HG03521 (cell line): Measurements from ENCODE around the gene TENT4B.
"Not testable (repeated sequence)": the region's sequence is repeated elsewhere in the genome, so short reads cannot be mapped to it uniquely, and the experiment has no call there.

ENCODE experiments used
- ATAC-seq: cut with Tn5 transposase; IDR thresholded peaks from one replicate; pipeline ENCODE4 v1.9.1; 2021; ENCODE audit warnings: mild to moderate bottlenecking, moderate library complexity; ENCODE audit not compliant: unreplicated experiment

TENT4B gene

DNA sequence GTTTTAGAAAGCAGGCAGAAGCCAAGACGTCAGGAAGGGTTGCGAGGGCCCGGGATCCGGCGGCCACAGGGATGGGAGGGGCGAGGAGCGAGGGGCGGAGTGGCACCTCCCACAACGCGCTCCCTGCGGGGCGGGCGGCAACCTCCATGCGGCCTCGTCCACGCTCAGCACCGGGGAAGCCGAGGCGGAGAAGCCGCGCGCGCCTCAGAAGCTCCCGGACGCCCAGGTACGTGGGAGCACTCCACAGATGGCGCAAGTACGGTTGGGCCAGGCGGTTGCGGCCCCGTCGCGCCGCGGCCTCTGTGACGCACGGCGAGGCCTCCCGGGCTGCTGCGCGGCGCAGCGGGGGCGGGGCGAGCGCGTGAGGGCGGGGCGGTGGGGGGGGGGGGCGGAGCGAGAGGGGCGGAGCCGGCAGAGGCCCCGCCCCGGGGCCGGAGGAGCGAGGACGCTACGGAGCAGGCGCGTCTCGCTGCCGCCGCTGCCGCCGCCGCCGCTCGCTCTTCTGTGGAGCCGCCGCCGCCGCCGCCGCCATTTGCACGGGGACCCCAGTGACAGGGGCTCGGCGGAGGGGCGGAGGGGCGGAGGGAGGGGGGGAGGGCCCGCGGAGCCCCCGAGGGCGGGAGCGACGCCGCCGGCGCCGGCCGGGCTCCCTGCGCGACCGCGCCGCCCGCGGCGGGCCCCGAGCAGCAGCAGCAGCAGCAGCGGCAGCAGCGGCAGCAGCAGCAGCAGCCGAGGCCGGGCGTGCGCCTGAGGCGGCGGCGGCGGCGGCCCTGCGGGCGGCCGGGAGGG lies at the start of gene TENT4B:
Gene TENT4B (plus strand): TSS at position 500 of the 789 bp plus-strand sequence. CDS start 316 bp downstream, outside the sequence.
- peak; percentile 75 for ATAC-seq

DNA sequence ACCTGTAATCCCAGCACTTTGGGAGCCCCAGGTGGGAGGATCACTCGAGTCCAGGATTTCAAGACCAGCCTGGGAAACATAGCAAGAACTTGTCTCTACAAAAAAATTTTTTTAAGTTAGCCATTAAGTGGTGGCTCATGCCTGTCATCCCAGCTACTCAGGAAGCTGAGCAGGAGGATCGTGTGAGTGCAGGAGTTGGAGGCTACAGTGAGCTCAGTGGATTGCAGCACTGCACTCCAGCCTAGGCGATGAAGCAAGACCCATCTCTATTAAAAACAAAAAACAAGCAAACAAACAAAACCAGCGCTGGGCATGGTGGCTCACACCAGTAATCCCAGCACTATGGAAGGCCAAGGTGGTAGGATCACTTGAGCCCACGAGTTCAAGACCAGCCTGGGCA lies 49.3 kb upstream of the TENT4B start:
- no peak for ATAC-seq

DNA sequence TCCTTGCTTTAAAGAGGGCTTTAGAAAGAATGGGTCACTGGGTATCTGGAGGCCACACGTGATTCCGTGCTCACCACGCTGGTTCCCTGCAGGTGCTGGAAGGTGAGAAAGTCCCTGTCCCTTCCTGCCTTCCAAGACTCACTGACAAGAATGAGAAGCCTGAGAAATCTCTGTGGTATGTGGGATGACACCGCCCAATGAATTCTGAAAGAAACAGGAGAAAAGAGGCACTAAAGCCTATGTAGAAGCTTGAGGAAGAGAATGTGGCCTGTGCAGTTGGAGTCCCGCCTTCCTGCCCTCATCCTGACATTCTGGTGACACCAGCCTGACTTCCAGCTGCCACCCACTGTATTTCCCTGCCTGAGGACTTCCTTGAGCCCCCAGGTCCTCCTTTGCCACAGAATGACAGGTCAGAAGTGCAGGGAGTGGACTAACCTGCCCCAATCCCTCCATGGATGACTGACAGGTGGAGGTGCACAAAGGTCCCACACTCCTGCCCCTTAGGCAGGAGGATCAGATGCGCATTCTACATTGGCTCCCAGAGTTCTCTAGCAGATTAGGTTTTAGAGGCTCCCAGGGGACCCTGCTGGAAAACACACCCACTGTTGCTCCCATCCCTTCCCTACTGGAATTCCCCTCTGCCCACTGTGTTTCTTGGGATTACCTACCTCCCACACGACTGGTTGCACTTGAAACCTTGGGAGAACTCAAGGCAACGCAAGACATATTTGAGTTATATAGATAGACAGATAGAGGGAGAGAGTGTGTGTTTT lies 38.6 kb upstream of the TENT4B start:
- ATAC-seq, result no peak

DNA sequence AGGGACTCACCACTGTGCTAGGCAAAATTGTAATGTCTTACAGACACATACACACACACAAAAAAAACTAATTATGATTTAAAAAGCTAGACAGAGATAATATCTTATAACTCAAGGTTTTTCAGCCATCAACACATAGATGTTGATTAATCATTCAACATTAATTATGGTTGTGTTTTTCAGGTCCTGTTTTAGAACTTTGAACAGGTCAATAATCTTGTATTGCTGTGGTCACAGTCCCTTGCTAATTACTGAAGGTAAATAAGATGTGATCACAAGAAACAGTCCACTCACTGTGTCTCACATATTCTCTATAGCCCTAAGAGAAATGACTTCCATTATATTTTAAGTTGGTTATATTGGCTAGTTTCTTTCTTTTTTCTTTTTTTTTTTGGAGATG lies 32.4 kb upstream of the TENT4B start:
- ATAC-seq, result no peak

DNA sequence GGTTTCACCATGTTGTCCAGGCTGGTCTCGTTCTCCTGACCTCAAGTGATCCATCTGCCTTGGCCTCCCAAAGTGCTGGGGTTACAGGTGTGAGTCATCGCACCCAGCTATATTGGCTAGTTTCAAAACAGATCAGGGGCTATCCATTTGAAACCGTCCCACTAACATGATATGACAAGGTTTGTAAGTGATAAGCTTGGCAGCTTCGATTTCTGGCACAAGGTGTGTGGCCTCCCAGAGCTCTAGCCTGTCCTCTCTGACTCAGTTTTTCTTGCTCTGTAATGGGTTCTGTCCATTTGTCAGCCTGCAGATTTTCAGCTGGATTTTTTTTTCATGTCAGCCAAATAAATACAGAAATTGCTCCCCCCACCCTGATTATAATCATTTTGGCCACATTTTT lies 31.8 kb upstream of the TENT4B start:
- ATAC-seq, result peak; percentile 58

DNA sequence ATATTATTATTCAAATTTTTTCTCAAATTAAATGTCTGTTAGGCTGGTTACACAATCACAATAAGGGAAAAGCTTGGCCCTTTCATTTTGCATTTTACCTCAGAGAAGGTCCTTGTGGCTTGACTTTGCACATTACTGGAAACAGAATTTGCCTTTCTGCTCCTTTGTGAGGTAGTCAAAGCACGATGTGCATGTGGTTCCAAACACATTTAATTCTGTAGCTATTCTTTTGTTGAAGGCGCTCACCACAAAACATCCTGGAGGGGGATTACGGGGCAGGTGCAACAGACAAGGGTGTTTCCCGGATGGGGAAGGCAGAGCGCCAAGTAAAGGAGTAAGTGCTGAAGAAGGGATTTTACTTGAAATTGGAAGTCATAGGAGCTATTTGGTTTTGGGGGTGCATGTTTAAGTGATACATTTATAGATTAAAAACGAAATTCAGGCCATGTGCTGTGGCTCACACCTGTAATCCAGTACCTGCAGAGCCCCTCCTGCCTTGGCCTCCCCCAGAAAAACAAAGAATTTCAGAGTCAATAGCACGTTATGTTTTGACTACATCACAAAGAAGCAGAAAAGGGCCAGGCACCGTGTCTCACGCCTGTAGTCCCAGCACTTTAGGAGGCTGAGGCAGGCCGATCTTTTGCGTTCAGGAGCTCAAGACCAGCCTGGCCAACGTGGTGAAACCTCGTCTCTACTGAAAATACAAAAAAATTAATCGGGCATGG lies 31.2 kb upstream of the TENT4B start:
- peak; percentile 50 for ATAC-seq

DNA sequence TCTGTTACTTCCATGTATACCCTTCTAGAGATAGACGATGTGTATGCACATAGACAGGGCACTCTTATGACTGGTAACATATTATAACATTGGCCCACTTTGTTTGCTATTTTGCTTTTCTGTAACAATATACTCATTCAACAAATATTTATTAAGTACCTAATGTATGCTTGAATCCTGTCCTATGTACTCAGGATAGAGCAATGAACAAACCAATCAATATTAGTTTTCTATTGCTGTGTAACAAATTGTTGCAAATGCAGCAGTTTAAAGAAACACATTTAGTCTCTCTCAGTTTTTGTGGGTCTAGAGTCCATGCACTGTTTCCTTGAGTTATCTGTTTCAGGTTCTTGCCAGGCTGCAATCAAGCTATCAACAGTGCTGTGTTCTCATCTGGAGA lies 29.7 kb upstream of the TENT4B start:
- ATAC-seq, result no peak

DNA sequence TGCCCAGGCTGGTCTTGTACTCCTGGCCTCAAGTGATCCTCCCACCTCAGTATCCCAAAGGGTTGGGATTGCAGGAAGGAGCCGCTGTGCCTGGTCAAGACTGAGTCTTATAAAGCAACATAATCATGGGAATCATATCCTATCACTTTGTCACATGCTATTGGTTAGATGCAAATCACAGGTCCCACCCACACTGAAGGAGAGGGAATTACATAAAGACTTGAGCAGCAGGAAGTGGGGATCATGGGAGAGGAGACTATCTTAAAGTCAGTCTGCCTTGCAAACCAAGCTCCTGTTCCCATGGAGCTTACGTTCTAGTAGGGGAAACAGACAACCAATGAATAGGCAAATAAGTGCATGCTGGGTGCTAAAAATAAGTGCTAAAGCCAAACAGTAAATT lies 28.3 kb upstream of the TENT4B start:
- ATAC-seq, result no peak

DNA sequence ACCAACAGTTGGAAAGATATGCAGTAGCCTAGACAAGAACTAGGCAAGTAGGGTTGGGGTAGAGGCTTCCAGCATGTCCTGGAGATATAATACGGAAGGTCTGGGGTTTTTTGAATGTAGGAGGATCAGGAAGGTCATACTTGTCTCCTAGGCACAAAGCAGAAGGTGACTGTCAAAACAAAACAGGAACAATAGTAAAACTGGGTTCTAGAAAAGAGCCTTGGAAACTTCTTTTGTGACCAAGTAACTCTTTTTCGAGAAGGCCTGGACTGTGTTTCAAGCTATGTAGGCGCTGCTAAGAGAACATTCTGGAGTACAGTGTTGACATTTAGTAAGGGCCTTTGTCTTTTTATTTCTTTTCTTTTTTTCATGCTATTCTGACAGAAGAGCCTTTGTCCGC lies 26.9 kb upstream of the TENT4B start:
- ATAC-seq, result no peak

DNA sequence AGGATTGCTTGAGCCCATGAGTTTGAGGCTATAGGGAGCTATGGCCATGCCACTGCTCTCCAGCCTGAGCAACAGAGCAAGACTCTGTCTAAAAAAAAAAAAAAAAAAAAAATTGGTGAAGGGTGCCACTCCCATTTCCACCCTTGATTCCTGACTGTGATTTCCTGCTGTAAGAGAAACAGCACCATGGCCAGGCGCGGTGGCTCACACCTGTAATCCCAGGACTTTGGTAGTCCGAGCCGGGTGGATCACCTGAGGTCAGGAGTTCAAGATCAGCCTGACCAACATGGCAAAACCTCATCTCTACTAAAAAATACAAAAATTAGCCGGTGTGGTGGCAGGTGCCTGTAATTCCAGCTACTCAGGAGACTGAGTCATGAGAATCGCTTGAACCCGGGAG lies 20.5 kb upstream of the TENT4B start:
- not testable (repeated sequence) for ATAC-seq

DNA sequence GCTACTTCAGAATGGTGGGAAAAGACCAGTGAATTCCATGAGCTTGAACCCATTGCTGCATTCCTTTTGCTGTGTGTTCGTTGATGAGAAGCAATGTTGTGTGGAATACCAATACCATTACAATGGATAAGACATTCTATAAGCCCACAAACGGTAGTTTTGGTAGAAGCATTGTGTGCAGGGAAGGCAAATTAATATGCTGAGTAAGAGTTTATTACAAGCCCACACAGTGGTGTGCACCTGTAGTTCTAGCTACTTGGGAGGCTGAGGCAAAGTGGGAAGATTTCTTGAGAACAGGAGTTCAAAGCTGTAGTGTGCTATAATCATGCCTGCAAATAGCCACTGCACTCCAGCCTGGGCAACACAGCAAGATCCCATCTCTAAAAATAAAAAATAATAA lies 19.9 kb upstream of the TENT4B start:
- ATAC-seq, result no peak

DNA sequence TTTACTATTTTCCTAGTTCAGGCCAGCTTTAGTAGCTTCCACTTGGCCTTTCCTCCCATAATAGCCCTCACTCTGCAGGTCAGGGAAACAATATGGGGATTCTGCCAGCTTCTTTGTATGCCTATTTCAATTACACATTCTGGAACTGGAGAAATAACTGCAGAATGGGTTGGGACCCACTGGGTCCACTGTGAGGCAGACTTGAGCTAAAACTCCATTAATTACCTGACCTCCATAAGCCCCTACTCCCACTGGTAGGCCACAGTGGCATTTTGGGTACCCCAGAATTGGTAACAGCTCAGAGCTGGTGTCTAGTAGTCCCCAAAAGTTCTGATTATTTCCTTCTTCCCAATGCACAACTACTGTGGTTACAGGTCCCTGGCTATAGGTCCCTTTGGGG lies 16.7 kb upstream of the TENT4B start:
- no peak for ATAC-seq

DNA sequence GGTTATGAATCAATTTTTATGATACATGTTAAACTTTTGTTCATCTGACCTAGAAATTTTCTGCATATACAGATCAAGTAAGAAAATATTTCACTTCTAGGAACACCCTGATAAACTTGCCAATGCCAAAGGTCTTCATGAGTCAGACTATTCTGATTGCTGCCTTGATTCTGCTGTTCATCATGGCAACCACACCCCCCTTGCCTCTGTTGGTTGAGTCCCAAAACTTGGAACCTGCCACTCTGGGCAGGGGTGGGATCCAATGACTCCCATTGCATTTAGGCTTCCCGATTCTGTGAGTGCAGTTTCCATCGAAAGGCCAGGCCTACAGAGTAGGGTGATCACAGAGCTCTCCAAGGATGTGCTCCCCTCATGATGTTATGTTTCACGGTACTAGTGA lies 15.8 kb upstream of the TENT4B start:
- ATAC-seq, result no peak

DNA sequence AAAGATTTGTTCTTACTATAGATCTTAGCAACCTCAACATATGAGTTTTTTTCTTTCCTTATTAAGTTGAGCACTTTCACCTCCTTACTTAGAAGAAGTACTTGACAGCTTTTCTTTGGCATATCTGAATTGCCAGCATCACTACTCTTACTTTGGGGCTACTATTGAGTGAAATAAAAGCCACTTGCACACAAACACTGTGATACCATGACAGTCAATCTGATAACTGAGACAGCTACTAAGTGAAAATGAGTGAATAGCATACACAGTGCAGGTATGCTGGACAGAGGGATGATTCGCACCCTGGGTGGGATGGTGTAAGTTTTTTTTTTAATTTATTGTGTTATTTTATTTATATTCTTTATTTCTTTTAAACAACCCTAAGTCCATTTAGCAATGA lies 13.5 kb upstream of the TENT4B start:
- ATAC-seq, result no peak

DNA sequence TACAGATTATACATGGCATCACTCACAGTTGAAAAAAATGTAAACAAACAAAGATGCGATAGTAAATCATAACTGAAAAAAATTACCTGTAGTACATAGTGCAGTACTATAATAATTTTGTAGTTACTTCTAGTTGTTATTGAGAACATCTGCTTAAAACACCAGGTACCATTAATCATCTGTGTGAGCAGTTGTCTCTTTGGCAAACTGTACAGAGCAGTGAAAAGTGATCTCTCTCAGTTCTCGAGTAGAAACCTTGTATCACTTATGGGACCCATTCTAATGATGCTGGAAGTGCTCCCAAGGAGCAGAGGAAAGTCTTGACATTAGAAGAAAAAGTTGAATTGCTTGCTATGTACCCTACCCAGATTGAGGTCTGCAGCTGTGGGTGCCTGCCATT lies 8.9 kb upstream of the TENT4B start:
- ATAC-seq, result no peak

DNA sequence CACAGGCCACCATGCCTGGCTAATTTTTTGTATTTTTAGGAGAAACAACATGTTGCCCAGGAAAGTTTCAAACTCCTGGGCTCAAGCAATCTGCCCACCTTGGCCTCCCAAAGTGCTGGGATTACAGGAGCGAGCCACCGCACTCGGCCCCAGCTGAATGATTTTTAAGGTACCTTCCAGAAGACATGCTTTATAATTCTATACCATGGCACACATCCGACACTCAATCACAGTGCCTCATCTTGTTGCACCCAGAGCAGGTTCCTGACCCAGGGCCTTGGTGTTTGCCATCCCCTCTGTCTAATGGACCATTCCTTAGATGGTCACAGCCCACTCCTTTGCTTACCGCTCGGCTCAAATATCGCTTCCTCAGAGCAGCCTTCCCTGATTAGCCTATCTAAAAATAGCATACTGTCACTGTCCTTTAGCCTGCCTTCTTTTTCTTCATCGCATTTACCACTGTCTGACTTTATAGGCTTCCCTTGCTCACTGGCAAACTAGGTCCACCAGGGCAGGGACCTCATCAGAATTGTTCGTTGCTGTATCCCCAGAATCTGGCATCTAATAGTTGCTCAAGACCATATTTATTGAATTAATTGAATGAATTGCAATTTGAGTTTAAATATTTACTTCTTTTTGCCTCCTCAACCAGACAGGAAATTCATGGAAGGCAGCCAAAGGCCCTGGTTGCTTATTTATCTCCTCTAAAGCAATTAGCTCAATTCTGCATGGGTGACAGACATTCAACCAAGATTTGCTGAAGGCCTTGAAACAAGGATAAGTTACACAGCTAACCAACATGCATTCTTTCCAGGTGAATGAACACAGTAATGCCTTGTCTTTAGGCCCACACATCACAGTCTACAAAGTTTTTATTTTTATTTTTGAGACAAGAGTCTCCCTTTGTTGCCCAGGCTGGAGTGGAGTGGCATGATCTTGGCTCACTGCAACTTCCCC lies 6.3 kb upstream of the TENT4B start:
- ATAC-seq, result no peak

DNA sequence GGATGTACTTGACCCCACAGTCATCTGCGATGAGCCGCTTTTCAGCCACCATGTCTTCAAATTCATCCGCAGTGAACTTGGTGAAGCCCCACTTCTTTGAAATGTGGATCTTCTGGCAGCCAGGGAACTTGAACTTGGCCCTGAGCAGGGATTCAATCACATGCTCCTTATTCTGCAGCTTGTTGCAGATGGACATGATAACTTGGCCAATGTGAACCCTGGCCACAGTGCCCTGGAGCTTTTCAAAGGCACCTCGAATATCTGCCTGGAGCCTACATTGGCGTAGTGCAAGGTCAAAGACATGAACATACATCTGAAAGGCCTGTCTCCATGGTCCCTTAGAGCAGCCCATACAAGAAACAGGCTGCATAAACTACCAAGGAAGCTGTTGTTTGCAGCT lies 1.8 kb upstream of the TENT4B start:
- ATAC-seq, result no peak

DNA sequence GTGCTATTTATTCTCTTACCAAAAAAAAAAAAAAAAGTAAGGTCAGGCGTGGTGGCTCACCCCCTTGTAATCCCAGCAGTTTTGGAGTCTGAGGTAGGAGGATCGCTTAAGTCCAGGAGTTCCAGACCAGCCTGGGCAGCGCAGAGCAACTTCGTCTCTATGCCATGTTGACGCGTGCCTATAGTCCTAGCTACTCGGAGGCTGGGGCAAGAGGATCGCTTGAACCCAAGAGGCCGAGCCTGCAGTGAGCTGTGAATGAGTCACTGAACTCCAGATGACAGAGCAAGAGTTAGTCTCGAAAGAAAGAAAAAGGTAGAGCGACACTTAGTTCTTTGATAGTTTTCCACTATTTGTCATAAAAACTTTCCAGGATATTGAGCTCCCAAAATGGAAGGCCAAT lies 1.4 kb upstream of the TENT4B start:
- no peak for ATAC-seq

DNA sequence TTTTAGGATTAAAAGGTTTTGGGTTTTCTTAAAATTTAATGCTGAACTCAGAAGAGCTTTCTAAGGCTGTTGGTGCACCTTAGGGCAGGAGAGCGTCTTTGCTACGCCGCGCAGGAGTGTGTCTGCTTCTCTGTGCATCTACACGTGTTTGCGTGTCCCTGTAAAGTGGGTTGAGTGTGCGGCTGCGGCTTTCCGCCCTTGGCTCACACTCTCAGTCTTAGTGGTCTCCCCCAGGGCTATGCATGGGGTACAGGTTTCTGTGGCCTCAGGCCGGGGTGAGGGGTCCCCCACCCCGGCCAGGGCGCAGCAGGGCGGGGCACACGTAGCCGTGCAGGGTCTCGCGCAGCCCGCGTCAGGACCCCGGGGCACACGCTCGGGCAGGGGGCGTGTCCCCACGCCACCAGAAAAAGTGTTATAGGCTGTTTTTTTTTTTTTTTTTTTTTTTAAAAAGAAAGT lies 727 bp upstream of the TENT4B start:
- ATAC-seq, result peak; percentile 40

DNA sequence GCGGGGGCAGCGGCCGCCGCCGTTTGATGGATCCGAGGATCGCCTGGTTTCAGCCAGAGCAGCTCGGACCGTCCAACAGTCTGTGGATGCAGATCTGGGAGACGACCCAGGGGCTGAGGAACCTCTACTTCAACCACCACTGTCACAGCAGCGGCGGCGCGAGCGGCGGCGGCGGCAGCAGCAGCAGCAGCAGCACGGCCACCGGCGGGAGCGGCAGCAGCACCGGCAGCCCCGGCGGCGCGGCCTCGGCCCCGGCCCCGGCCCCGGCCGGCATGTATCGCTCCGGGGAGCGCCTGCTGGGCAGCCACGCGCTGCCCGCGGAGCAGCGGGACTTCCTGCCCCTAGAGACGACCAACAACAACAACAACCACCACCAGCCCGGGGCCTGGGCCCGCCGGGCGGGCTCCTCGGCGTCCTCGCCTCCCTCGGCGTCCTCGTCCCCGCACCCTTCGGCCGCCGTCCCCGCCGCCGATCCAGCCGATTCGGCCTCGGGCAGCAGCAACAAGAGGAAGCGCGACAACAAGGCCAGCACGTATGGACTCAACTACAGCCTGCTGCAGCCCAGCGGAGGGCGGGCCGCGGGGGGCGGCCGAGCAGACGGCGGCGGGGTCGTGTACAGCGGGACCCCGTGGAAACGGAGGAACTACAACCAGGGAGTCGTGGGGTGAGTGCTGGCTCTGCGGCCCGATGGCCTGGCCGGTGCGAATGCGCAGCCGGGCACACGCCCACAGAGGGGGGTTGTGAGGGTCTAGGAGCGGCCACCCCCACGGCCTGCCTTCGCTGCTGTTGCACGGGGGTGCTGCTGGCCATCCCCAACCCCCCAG lies 702 bp downstream of the TENT4B start:
- ATAC-seq, result peak; percentile 8
